Epithelial cell of esophagus (primary cell): ENCODE measurements around the gene CCDC61.
A peak's percentile ranks its signal among the peaks of the same experiment; 100 is the strongest.

Experiments
- DNase-seq: peaks from one replicate; pipeline ENCODE4 v3.0.0; 2010; ENCODE audit warnings: low read depth
- H3K4me3 ChIP-seq: 2 replicates; pipeline ENCODE4 v1.5.1; 2011; ENCODE audit warnings: mild to moderate bottlenecking, low read length, control low read depth
- TF ChIP-seq, protein P1 (sequence below): IDR thresholded peaks from 2 replicates; pipeline ENCODE4 v1.5.1; 2011; ENCODE audit warnings: low read depth, mild to moderate bottlenecking, low read length, control low read depth, inconsistent platforms; ENCODE audit not compliant: insufficient read depth; ENCODE audit errors: missing control alignments

Gene CCDC61

DNA sequence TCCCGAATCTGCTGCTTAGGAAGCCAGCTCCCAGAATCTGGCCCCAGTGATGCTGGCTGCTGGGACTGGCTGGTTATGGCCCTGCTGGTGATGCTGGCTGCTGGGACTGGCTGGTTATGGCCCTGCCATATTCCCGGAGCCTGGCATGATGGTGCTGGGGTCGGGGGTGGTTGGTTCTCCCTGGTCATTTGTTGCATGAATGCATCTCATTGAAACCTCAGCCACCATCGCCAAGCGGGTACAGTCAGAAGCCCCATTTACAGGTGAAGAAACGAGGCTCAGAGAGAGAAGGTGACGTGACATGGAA, 25.5 kb downstream of the CCDC61 start:
- DNase-seq = no peak

DNA sequence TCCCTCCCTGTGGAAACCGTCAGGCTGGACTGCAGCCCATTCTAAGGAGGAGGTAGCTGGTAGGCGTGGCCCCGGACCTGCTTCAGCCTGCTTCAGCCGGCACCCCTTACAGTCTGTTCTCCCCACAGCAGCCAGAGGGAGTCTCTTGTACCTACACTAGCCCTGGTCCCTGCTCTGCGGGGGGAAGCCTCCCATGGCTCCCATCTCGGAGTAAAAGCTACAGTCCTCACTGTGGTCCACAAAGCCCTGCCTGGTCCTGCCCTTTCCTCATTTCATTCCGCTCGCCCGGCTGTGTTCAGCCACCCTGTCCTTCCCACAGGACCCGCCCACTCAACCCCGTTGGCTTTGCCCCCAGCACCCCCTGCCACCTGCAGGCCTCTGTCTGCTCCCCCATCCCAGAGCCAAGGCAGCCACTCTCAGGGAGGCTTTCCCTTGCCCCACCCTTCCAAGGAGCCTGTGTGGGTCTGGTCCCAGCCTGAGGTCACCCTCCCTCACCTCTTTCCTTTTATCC, 26.3 kb downstream of the CCDC61 start:
- peak; percentile 57 for DNase-seq

More for the DNA sequence above, 25.5 kb downstream of the CCDC61 start:
- TF ChIP-seq, protein P1, sequence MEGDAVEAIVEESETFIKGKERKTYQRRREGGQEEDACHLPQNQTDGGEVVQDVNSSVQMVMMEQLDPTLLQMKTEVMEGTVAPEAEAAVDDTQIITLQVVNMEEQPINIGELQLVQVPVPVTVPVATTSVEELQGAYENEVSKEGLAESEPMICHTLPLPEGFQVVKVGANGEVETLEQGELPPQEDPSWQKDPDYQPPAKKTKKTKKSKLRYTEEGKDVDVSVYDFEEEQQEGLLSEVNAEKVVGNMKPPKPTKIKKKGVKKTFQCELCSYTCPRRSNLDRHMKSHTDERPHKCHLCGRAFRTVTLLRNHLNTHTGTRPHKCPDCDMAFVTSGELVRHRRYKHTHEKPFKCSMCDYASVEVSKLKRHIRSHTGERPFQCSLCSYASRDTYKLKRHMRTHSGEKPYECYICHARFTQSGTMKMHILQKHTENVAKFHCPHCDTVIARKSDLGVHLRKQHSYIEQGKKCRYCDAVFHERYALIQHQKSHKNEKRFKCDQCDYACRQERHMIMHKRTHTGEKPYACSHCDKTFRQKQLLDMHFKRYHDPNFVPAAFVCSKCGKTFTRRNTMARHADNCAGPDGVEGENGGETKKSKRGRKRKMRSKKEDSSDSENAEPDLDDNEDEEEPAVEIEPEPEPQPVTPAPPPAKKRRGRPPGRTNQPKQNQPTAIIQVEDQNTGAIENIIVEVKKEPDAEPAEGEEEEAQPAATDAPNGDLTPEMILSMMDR = no peak
- no peak overlapping the region for H3K4me3 ChIP-seq

DNA sequence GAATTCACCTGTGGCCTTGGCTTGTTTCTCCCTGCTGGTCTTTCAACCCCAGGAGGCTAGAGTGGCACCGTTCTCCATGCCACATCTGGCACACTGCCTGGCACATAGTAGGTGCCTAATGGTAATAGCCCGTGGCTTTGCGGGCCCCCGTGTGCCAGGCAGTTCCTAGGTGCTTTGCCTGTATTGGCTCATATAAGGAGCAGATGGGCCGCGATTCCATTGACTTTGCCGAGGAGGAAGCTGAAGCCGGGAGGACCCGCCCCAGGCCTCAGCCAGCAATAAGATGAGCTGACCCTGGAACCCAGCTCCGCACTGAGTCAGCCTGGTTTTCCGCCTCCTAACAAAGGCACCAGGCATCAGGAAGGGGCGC, 26.8 kb downstream of the CCDC61 start:
- TF ChIP-seq, protein P1 = no peak
- H3K4me3 ChIP-seq = no peak overlapping the region
- DNase-seq = no peak

More for the DNA sequence above, 26.3 kb downstream of the CCDC61 start:
- H3K4me3 ChIP-seq = no peak overlapping the region
- TF ChIP-seq, protein P1 = peak; percentile 36

DNA sequence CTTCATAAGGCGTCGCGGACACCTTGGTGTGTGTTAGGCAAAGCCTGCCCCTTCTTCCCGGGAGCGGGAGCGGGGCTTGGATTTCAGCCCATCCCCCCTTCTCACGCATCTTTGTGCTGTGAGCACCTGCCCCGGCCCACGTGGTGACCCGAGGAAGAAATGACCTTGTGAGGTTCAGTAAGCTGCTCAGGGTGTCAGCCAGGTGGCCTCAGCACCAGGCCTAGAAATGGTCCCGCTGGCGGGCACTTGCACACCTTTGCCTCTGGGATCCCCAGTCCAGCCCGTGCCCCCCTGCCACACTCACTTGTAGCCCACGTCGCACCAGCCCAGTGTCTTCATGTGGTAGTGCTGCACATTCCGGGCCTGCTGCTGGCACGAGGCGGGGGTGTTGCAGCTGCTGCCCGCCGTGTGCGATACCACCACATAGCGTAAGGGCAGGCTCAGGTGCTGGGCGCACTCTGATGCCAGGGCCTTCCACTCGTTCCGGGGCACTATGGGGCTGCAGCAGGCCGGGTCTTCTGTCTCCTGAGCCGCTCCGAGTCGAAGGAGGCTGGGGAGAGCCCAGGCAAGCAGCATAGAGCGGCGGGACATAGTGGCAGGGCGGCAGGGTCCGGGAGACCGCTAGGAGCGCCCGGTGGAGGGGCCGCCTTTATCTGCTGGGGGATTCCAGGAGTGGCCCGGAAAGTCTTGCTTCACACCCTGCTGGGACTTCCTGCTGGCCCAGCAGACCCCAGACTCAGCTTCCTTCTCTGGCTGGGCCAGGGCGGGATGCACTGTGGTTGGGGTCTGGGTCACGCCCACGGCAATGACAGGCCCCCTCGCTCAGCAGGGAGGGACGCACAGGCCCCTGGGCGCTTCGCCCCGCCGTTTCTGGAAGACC, 27.4 kb downstream of the CCDC61 start, which contains the start of gene PGLYRP1:
Gene PGLYRP1, minus strand, starts transcription at position 623 of the 880 bp plus-strand sequence. Its CDS starts 32 bp downstream, at position 591.
- H3K4me3 ChIP-seq = no peak within 1 kb of the TSS
- TF ChIP-seq, protein P1 = no peak
- no peak for DNase-seq

DNA sequence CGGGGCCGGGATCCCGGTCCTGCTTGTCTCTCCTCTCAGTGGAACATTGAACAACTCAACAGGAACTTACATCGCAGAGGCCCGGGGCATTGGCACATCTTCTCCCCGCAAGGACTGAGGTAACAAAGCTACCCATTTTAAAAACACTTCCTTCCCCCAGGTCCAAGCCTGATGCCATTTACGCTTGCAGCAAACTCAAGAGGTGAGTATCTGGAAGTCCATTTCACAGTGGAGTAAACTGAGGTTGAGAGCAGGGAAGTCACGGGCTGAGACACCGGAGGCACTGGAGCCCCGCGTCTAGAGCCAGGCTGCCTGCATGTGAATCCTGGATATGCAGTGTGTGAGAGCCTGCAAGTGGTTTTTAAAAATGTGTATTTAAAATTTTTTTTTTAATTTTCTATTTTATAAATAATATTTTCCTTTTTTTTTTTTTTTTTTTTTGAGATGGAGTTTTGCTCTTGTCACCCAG, 28.1 kb downstream of the CCDC61 start:
- no peak for DNase-seq
- TF ChIP-seq, protein P1 = no peak
- H3K4me3 ChIP-seq = no peak overlapping the region

DNA sequence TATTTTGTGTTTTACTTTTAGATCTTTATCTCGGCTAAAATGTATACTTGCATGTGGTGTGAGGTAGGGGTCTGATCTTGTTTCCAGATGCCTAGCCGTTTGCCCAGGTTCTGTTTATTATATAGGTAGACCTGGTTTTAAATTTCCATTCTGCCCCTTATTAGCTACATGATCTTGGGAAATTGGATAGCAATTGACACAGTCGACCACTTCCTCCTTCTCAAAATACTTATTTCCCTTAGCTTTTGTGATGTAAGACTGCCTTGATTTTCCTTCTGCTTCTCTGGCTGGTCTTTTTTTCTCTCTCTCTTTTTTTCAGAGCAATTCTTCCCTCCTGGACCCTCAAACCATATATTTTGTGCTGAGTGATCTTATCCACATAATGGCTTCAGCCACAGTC, 30.6 kb downstream of the CCDC61 start:
- TF ChIP-seq, protein P1 = no peak
- no peak overlapping the region for H3K4me3 ChIP-seq
- no peak for DNase-seq
